Measurements from ENCODE around the gene DNAH3. TPM values are rescaled to one million over a fixed set of nuclear protein-coding genes. Genes with fewer than 3 reads are reported as not detected.

Gene DNAH3
- total and polyA plus RNA-seq, 4 donors = not detected

GRCh38 chr16:20901068-20901435 is 249.6 kb downstream of the DNAH3 start:
- ATAC-seq (ENCODE audit: low FRiP score) (no peak), DNase-seq (no peak)
- H3K4me1 ChIP-seq (ENCODE audit: control insufficient read depth in 1 of 2, insufficient read depth in 2 of 2, low read length in 2 of 2) = peaks cover 4 to 30% of the 10 kb centered on the region in 2 donors

GRCh38 chr16:20900299-20901067 is 250.2 kb downstream of the DNAH3 start, which contains the start of the genes DCUN1D3 and LYRM1:
DCUN1D3 (minus strand) TSS chr16:20900358; CDS start chr16:20862538, 37,820 bp downstream.
LYRM1 (plus strand) TSS chr16:20900771; CDS start chr16:20915556, 14,785 bp downstream.
- ATAC-seq (ENCODE audit: low FRiP score) = peak; percentile 95
- H3K4me1 ChIP-seq (ENCODE audit: control insufficient read depth in 1 of 2, insufficient read depth in 2 of 2, low read length in 2 of 2) = peaks cover 4 to 25% of the 10 kb centered on the region in 2 donors
- 0% methylated on average over 62 of the region's 62 CpGs for WGBS, 2 donors

More at GRCh38 chr16:20901068-20901435, 249.6 kb downstream of the DNAH3 start:
- H3K36me3 ChIP-seq (ENCODE audit: control insufficient read depth in 1 of 2, insufficient read depth in 2 of 2, low read length in 1 of 2) = no peaks in the 10 kb centered on the region
- intact Hi-C loops (cut with DNase I) = loop anchor here in 1 of 2 donors (5.0 to 10.0 kb wide), 2 partner anchors 34 to 1304 kb away; partner anchors contain the start of gene EEF2K
- WGBS, 2 donors = 0% methylated on average over 20 of the region's 20 CpGs
- no peaks in the 10 kb centered on the region for H3K9me3 ChIP-seq (ENCODE audit: control insufficient read depth, low read length)
- H3K27ac ChIP-seq (ENCODE audit: low read depth in 1 of 2, low read length in 2 of 2) = peak overlapping the region; percentile 82 to 88
- H3K4me3 ChIP-seq (ENCODE audit: low read length in 2 of 2) = peak overlapping the region; percentile 52 to 91
- H3K27me3 ChIP-seq (ENCODE audit: control insufficient read depth in 1 of 2, insufficient read depth in 2 of 2, low read length in 1 of 2) = no peaks in the 10 kb centered on the region

GRCh38 chr16:20899477-20900298 is 251.0 kb downstream of the DNAH3 start:
- intact Hi-C loops (cut with DNase I) = loop anchor here (2.0 to 10.0 kb wide), 4 partner anchors 32 to 1305 kb away; partner anchors contain the start of gene EEF2K (in 1 of the 2)
- Histone ChIP-seq H3K27ac (ENCODE audit: low read depth in 1 of 2, low read length in 2 of 2) (peak overlapping the region; percentile 82 to 91), H3K4me3 (ENCODE audit: low read length in 2 of 2) (peak overlapping the region; percentile 37 to 91), H3K4me1 (ENCODE audit: control insufficient read depth in 1 of 2, insufficient read depth in 2 of 2, low read length in 2 of 2) (peaks cover 4 to 21% of the 10 kb centered on the region in 2 donors), H3K27me3 (ENCODE audit: control insufficient read depth in 1 of 2, insufficient read depth in 2 of 2, low read length in 1 of 2) (no peaks in the 10 kb centered on the region), H3K36me3 (ENCODE audit: control insufficient read depth in 1 of 2, insufficient read depth in 2 of 2, low read length in 1 of 2) (peaks cover 0 to 4% of the 10 kb centered on the region in 2 donors), H3K9me3 (ENCODE audit: control insufficient read depth, low read length) (no peaks in the 10 kb centered on the region)
- peak in 1 of 2 donors; percentile 61 for DNase-seq
- ATAC-seq (ENCODE audit: low FRiP score) = peak; percentile 1
- 0 to 2% methylated on average over 22 to 23 of the region's 23 CpGs for WGBS, 2 donors

More at GRCh38 chr16:20900299-20901067, 250.2 kb downstream of the DNAH3 start, which contains the start of the genes DCUN1D3 and LYRM1:
- Histone ChIP-seq H3K36me3 (ENCODE audit: control insufficient read depth in 1 of 2, insufficient read depth in 2 of 2, low read length in 1 of 2) (peaks cover 0 to 2% of the 10 kb centered on the region in 2 donors), H3K9me3 (ENCODE audit: control insufficient read depth, low read length) (no peaks in the 10 kb centered on the region), H3K4me3 (ENCODE audit: low read length in 2 of 2) (peak within 1 kb of the TSS; percentile 52 to 91), H3K27ac (ENCODE audit: low read depth in 1 of 2, low read length in 2 of 2) (peak within 1 kb of the TSS; percentile 82 to 91), H3K27me3 (ENCODE audit: control insufficient read depth in 1 of 2, insufficient read depth in 2 of 2, low read length in 1 of 2) (no peaks in the 10 kb centered on the region)
- intact Hi-C loops (cut with DNase I) = loop anchor here in 1 of 2 donors (5.0 to 10.0 kb wide), 2 partner anchors 33 to 1304 kb away; partner anchors contain the start of gene EEF2K
- DNase-seq = peak; percentile 97 to 98

DNA sequence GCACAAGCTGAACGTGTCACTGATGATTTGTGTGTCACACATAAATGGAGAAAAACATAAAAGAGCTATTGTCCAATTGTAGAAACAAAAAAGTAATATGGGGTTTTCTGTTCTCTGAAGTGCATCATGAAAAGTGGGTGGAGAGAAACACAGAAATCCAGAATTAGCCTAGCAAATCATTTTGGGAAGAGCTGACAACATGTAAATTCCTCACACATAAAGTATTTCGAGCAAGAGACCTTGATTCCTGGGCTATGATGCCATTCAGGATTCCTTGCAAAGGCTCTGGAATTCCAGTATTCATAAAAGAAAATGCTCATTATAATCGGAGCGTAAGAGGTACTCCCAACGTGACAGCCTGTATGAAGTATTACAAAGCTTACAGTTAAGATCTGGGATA is 251.6 kb downstream of the DNAH3 start:
- WGBS, 2 donors = 1 to 4% methylated on average over 5 of the region's 5 CpGs
- no peaks in the 10 kb centered on the region for H3K27me3 ChIP-seq (ENCODE audit: control insufficient read depth in 1 of 2, insufficient read depth in 2 of 2, low read length in 1 of 2)
- peak overlapping the region; percentile 82 to 91 for H3K27ac ChIP-seq (ENCODE audit: low read depth in 1 of 2, low read length in 2 of 2)
- H3K36me3 ChIP-seq (ENCODE audit: control insufficient read depth in 1 of 2, insufficient read depth in 2 of 2, low read length in 1 of 2) = peaks cover 2 to 4% of the 10 kb centered on the region in 2 donors
- no peak for ATAC-seq (ENCODE audit: low FRiP score)
- no peaks in the 10 kb centered on the region for H3K9me3 ChIP-seq (ENCODE audit: control insufficient read depth, low read length)
- intact Hi-C loops (cut with DNase I) = loop anchor here (2.0 to 5.0 kb wide), 2 partner anchors 47 to 48 kb away; no protein-coding TSS in a partner anchor
- peaks cover 4 to 21% of the 10 kb centered on the region in 2 donors for H3K4me1 ChIP-seq (ENCODE audit: control insufficient read depth in 1 of 2, insufficient read depth in 2 of 2, low read length in 2 of 2)
- no peak for DNase-seq
- peak overlapping the region; percentile 37 to 91 for H3K4me3 ChIP-seq (ENCODE audit: low read length in 2 of 2)

GRCh38 chr16:20897922-20898321 is 252.7 kb downstream of the DNAH3 start:
- peak overlapping the region in 1 of 2 donors; percentile 91 for H3K4me3 ChIP-seq (ENCODE audit: low read length in 2 of 2)
- no peak for ATAC-seq (ENCODE audit: low FRiP score)
- WGBS, 2 donors = 71 to 72% methylated on average over 3 of the region's 3 CpGs

DNA sequence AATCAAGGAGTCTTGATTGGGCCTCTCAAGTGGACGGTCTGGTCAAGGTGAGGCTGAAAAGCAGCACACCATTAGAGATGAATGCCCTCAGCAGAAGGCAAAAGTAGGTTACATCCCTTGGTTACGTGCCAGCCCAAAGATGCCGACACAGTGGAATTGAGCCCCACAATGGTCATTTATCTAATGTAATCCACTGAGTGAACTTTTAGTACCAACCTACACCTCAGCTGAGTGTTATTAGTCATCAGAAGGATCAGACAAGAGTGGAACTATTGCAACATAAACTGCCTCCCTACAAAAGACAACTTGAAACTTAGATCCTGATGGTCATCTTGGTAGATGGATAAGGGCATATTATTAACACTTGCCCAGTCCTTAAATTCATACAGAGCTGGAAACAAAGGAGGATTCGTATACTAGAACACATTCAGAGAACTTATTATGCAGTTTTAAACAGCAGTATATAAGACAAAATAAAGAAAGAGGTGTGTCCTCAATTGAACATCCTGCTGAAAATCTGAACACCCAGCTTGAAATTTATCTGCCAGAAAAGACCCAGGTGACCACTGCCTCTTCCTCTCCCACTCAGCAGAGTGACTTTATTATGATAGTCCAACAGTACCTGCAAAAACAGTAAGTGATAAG is 253.3 kb downstream of the DNAH3 start:
- DNase-seq (no peak), ATAC-seq (ENCODE audit: low FRiP score) (no peak)
- intact Hi-C loops (cut with DNase I) = loop anchor here in 1 of 2 donors (5.0 kb wide), 1 partner anchor 45 kb away; no protein-coding TSS in a partner anchor
- no peaks in the 10 kb centered on the region for H3K27me3 ChIP-seq (ENCODE audit: control insufficient read depth in 1 of 2, insufficient read depth in 2 of 2, low read length in 1 of 2)
- H3K36me3 ChIP-seq (ENCODE audit: control insufficient read depth in 1 of 2, insufficient read depth in 2 of 2, low read length in 1 of 2) = peaks cover 3 to 4% of the 10 kb centered on the region in 2 donors
- no peak overlapping the region for H3K4me3 ChIP-seq (ENCODE audit: low read length in 2 of 2)
- H3K9me3 ChIP-seq (ENCODE audit: control insufficient read depth, low read length) = no peaks in the 10 kb centered on the region
- peak overlapping the region in 1 of 2 donors; percentile 38 for H3K27ac ChIP-seq (ENCODE audit: low read depth in 1 of 2, low read length in 2 of 2)
- 81 to 87% methylated on average over 4 of the region's 4 CpGs for WGBS, 2 donors
- peaks cover 2 to 8% of the 10 kb centered on the region in 2 donors for H3K4me1 ChIP-seq (ENCODE audit: control insufficient read depth in 1 of 2, insufficient read depth in 2 of 2, low read length in 2 of 2)

More at GRCh38 chr16:20897922-20898321, 252.7 kb downstream of the DNAH3 start:
- Histone ChIP-seq H3K4me1 (ENCODE audit: control insufficient read depth in 1 of 2, insufficient read depth in 2 of 2, low read length in 2 of 2) (peaks cover 2 to 13% of the 10 kb centered on the region in 2 donors), H3K27me3 (ENCODE audit: control insufficient read depth in 1 of 2, insufficient read depth in 2 of 2, low read length in 1 of 2) (no peaks in the 10 kb centered on the region), H3K9me3 (ENCODE audit: control insufficient read depth, low read length) (no peaks in the 10 kb centered on the region), H3K27ac (ENCODE audit: low read depth in 1 of 2, low read length in 2 of 2) (no peak overlapping the region), H3K36me3 (ENCODE audit: control insufficient read depth in 1 of 2, insufficient read depth in 2 of 2, low read length in 1 of 2) (peaks cover 3 to 4% of the 10 kb centered on the region in 2 donors)
- no peak for DNase-seq
- intact Hi-C loops (cut with DNase I) = loop anchor here (2.0 to 5.0 kb wide), 2 partner anchors 46 to 47 kb away; no protein-coding TSS in a partner anchor

- Histone ChIP-seq H3K27ac (ENCODE audit: low read depth in 1 of 2, low read length in 2 of 2) (no peak overlapping the region), H3K9me3 (ENCODE audit: control insufficient read depth, low read length) (no peaks in the 10 kb centered on the region), H3K4me1 (ENCODE audit: control insufficient read depth in 1 of 2, insufficient read depth in 2 of 2, low read length in 2 of 2) (peaks cover 7 to 13% of the 10 kb centered on the region in 2 donors), H3K27me3 (ENCODE audit: control insufficient read depth in 1 of 2, insufficient read depth in 2 of 2, low read length in 1 of 2) (no peaks in the 10 kb centered on the region), H3K4me3 (ENCODE audit: low read length in 2 of 2) (no peak overlapping the region), H3K36me3 (ENCODE audit: control insufficient read depth in 1 of 2, insufficient read depth in 2 of 2, low read length in 1 of 2) (peaks cover 5 to 7% of the 10 kb centered on the region in 2 donors)
- intact Hi-C loops (cut with DNase I) = no loop called here
- ATAC-seq (ENCODE audit: low FRiP score) = no peak
- 89 to 90% methylated on average over 2 of the region's 2 CpGs for WGBS, 2 donors
- DNase-seq = no peak
Measured at GRCh38 chr16:20894388-20894787, 256.3 kb downstream of the DNAH3 start.

Measured in aorta (tissue), 5 donors.